ENCODE data around the gene SLC12A7.
"Not testable (repeated sequence)": the region's sequence is repeated elsewhere in the genome, so short reads cannot be mapped to it uniquely, and the experiment has no call there.

SLC12A7 gene

DNA sequence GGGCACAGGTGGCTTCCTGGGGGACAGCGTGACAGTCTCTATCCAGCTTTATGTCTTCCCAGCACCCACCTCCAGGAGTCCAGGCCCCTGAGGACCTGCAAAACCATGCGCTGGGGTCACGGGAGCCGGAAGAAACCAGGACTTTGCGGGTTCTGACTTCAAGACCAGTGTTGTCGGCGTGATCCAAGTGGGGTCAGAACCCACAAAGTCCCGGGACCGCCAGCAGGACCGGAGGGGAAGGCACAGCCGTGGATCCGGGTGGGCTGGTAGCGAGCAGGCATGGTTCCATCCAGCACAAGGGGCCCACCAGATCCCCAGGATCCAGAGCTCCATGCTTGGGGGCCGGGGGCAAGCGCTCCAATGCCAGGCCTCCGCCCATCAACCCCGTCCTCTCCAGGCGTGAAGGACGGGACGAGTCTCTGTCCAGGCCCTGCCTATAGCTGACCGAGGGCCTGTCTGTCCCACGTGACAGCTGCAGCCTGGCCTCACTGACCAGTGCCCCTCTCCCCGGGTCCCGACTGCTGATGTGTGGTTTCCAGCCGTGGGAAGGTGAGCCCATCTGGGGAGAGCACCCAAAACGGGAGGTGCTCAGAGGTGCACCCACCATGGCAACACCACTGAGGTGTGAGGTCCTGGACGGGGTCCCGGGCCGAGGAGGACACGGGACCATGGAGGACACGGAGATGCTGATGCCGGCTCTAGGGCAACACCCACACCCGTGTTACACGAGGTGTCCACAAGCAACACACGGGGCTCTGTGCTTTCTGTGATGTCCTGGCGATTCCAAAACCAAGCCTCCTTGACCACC, 48.9 kb downstream of the SLC12A7 start:
- DNase-seq (ENCODE audit: low read depth): no peak

DNA sequence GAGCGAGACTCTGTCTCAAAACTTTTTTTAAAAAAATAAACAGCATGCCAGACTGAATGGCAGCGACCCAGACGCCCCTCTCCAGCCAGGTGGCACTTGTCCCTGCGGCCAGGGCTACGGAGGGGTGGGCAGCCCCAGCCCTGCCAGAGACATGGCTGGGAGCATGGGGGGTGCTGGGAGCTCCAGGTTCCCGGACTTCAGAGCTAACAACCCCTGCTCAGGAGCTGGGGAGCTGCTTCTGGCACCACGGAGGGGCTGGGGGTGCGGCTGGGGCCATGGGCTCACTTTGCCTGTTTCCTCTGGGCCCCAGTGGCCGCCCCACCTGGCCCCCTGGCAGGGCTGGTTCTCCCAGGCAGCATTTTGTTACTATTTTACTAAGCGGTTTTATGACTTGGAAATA, 49.9 kb downstream of the SLC12A7 start:
- no peak for DNase-seq (ENCODE audit: low read depth)

DNA sequence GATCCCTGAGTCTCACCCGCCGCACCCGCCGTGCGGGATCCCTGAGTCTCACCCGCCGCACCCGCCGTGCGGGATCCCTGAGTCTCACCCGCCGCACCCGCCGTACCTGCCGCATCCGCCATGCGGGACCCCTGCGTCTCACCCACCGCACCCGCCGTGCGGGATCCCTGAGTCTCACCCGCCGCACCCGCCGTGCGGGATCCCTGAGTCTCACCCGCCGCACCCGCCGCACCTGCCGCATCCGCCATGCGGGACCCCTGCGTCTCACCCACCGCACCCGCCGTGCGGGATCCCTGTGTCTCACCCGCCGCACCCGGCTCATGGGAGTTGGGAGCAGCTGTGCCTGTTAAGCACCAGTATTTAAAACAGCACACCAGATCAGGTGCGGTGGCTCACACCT, 50.6 kb downstream of the SLC12A7 start:
- not testable (repeated sequence) for DNase-seq (ENCODE audit: low read depth)

DNA sequence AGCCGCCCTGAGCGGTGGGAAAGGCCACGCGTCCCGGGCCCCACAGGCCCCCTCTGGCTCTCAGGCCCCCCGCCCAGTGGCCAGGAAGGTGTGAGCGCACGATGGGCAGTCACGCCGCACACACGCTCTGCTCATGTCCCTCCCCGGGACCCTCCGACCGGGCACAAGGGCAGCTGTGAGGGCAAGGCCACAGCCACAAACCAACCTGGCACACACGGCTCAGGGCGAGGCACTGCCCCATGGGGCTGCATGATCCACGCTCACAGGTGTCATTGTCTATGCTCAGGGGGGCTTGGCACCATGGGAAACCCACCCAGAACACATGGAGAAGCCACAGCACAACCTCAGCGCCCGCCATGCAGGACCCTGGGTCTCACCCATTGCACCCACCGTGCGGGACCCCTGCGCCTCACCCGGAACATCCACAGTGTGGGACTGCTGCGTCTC, 51.3 kb downstream of the SLC12A7 start:
- DNase-seq (ENCODE audit: low read depth): no peak

DNA sequence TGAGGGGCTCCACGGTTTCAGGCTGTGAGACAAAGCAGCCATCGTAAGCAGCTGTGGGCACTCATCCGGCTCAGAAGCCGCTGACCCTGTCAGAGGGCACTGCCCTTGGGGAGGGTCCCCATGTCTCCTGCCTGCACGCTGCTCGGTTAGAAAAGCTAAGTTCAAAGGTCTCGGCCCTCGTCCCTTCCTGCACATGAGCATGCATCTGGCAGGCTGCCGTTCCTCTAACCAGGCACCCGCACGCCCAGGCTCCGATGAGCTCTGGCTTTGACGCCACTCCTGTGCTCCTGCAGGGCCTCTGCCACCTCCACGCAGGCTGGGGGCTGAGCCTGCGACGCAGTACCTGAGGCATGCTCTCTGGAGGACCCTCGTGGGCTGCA, 52.0 kb downstream of the SLC12A7 start:
- no peak for DNase-seq (ENCODE audit: low read depth)

DNA sequence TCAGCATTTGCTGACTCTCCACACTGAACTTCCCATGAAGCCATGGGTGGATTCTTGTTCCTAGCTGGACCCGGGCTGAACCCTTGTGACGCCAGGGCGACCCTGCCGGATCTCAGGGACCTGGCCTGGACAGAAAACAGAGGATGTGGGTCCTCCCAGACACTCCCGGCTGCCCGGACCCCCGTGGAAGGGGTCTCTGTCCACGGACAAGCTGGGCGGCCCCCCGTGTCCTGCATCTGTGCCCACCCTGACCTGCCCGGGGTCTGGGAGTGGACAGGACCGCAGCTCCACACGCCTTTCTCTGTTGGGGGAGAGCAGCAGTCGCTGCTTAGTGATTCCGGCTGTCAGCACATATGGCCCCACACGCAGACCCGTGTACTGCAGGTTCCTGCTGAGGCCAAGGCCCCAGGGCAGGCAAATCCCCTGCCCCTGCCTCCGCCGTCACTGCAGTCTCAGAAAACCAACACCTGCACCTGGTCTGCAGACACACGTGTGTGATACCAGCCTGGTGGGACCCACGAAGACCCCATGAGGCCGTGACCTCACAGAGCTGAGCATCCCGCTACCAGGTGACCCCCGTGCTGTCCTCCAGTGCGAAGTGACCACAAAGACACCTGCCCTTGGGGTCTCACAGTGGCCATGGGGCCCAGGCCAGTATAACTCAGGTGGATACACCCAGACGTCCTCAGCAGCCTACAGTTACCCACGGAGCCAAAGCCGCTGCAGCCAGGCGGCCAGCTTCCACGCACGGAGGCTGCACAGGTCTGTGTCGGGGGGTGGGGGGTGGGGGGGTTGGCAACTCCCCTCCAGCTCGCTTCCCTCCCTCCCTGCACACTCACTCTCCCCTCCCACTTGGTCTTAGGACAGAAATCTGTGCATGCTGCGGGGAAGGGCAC, 52.6 kb downstream of the SLC12A7 start:
- DNase-seq (ENCODE audit: low read depth): no peak

DNA sequence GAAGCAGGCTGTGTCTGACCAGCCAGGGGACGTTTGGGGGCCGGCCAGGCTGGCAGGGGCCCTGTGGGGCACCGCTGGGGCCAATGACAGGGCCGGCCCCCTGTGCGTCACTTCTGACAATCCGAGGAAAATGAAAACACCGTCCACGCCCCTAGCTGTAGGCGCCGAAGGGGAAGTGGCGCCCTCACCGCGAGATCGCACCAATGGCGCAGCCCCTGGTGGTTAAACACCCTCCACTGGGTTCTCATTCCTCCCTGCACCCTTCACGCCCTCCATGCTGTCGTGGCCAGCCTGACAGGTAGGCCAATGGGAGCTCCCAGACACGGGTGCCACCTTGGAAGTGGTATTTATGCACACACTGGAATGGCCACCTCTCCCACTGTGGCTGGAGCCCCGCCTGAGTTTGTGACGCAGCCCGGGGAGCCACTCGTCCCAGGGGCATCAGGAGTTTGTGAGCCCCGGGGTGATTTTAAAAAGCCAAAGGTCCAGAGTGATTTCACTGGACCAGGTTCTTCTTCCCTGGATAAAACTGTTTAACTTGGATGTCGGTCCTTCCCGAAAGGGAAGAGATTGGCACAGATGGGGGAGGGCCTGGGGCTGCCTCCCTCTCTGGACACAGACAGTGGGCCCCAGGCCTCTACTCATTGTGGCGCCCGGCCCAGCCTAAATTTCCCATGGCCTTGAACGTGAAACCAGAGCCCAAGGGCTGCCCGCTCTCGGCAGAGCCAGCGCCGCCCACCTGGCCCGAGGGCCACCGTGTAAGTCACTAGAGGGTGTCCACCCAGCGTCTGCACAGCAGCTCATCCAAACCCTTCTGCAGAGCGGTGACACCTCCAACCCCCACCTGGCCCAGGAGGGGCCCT, 53.5 kb downstream of the SLC12A7 start:
- DNase-seq (ENCODE audit: low read depth): no peak

DNA sequence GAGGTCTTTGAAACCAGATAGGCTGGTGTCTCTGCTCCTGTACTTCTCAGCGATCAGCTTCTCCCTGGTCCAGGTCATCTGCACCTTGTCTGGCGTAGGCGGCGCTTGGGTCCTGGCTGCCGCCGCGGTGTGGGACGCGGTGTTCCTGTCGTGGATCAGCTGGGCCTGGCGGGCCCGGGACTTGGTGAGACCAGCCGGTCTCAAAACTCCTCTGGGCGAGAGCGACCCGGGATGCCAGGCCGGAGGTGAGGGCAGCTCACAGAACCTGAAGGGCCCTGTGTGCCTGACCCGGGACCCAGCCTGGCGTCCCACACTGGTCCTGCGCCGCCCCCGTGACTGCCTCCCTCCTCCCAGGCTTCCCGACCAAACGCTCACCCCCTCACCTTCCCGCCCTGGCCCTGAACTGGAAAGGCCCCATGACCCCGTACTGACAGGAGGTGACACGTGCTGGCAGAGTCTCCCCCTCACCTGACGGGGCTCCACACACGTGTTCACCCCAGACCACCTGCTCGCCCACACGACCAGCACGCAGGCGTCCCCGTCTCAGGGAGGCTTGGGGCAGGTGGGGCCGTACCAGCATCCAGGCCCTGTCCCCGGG, 54.3 kb downstream of the SLC12A7 start:
- DNase-seq (ENCODE audit: low read depth): no peak

DNA sequence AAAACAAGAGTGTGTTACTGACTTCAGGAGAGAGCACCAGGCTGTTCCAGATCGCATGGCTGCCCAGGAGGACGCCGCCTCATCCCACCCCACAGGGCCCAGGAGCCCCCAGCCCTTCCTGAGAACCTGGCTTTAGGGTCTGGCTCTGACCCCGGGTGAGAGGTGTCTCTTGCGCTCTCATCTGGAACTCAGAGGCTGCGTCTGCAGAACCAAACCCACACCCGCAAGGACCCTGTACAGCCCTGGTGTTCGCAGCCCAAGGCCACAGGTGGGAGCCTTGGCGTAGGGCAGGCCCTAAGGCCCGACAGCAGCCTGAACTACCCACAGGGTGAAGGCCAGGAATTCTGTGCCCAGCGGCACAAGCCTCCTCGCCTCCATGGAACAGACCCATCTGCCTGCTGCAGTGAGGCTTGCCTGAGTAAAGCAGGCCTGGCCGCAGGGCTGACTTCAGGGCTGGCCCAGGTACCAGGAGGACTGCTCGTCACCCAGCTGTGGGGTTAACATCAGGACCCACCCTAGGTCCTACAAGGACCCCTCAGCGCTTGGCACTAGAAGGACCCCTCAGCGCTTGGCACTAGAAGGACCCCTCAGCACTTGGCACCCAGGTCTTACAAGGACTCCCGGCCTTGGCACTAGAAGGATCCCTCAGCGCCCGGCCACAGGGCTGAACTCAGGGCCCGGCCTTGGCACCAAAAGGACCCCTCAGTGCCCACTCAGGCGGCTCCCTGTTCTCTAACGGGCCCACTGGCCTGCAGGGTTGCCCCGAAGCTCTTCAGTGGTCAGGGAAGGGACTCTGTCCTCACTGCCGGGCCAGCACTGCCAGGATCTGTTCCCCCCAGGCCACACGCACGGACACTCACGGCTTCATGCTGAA, 55.0 kb downstream of the SLC12A7 start:
- no peak for DNase-seq (ENCODE audit: low read depth)

DNA sequence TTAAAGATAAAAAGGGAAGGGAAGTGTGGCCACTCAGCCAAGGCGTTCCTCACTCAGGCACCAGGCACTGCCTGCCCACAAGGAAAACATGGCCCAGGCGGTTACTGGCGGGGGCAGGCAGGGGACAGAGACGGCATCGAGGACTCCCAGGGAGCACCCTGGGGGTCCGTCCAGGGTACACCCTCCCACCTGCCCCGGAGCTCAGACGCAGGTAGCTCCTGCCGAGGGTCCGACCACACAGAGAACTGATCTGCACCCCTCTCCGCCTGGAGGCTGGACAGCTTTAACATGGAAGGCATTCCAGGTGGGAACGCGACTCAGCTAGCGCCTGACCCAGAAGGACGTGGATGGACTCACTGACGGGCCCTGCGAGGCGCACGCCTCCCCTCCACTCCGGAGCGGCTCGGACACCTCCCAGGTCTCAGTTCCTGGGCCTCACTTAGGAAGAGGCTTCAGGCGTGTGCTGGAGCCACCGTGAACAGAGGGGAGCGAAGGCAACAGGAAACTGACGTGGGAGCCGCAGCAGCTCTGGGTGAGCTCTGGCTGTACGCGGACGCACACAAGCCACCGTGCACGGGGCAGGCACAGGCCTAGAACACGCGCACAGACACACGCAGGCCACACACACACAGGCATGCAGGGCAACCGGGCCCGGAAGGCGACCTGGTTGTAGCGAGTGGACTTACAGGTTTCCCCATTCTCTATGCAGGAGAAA, 55.8 kb downstream of the SLC12A7 start:
- no peak for DNase-seq (ENCODE audit: low read depth)

DNA sequence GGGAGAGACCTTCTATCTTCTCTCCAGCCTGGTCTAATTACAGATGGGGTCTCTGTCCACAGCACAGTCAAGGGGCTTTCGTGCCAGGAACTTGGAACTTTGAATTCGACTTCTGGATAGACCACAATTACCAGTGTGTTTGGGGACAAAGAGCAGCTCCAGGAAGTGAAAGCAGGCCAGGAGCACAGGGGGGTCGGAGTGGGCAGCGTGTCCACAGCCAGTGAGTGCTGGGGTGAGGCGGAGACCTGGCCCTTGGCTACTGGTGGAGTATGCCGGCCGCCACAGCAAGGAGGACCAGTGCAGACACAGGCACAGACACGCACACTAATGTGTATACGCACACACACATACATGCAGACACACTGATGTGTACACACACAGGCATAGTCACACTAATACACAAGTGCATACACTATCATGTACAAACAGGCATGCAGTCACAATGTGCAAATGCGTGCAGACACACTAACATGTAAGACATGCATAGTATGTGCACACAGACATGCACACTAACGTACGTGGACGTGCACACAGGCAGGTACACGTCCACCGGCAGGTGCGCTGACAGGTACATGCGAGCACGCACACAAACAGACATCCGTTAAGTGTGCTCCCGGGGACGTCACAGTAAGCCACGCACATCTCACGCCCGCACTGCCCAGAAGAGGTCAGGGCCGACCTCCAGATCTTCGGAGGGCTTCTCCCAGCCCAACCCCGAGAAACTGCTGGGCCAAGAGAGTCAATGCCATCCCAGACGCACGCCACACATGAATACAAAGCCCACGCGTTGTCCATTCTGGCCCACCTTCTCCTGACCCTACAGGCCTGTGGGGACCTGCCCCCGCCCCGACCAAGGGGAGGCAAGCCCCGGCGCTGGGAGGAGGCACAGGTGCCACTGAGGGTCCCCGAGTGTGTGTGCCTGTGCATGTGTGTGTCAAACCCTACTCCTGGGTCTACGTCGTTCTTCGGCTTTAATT, 56.8 kb downstream of the SLC12A7 start:
- no peak for DNase-seq (ENCODE audit: low read depth)

DNA sequence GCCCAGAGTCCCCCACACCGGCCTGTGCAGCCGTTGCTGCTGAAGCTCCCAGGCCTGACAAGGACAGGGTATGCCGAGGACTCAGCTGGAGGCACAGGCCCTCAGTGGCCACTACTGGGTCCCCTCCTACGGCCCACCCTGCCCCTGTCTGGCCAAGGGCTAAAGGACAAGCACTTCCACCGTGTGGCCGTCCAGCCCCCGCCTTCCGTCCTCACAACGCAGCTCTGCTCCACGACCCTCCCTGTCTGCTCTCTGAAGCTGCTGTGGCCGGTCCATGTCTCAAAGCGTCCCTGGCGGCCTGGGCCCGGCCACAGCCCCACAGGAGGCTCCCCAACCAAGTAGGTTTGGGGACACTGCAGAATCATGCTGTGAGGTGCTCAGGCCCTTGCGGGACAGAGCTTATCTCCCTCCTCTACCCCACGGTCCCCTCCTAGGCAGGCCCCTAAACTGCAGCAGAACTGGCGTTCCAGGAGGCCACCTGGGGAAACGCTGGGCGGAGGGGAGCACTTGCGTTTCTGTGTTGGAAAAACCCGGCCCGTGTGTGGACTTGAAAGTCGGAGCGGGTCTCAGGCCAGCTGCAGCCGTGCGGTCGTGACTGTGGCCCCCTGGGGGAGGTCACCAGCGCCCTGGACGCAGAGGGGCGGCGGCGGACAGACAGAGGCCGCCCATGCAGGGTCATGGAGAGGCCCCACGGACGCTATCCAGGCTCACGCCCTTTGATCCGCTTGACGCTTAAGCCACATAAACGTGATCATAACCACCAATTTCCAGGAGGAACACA, 57.7 kb downstream of the SLC12A7 start:
- DNase-seq (ENCODE audit: low read depth): no peak

DNA sequence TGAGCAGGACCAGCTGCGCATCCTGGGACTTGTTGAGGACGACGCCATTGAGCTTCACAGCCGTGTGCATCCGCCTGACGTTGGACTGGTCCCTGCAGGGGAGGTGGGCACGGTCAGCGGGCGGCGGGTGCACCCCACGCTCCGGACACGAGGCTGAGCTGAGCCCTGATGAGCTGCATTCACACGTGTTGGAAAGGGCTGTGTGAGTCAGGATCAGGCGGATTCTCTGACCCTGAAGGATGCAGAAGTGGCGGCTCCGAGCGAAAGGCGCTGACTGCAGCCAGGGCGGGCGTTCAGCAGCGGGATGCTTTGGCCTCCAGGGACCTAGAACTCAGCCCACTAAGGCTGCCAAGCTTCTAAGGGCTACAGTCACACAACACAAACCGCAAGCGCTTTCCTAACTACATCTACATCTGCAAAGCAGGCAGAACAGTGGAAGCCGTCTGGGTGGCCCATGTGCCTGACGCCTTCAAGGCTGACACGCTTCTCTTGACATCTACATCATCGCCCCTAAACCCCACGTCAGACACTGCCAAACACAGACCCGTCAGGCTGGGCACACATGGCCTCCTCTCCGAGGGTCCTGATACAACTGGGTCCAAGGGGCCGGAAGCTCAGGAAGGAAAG, 58.4 kb downstream of the SLC12A7 start:
- no peak for DNase-seq (ENCODE audit: low read depth)

DNA sequence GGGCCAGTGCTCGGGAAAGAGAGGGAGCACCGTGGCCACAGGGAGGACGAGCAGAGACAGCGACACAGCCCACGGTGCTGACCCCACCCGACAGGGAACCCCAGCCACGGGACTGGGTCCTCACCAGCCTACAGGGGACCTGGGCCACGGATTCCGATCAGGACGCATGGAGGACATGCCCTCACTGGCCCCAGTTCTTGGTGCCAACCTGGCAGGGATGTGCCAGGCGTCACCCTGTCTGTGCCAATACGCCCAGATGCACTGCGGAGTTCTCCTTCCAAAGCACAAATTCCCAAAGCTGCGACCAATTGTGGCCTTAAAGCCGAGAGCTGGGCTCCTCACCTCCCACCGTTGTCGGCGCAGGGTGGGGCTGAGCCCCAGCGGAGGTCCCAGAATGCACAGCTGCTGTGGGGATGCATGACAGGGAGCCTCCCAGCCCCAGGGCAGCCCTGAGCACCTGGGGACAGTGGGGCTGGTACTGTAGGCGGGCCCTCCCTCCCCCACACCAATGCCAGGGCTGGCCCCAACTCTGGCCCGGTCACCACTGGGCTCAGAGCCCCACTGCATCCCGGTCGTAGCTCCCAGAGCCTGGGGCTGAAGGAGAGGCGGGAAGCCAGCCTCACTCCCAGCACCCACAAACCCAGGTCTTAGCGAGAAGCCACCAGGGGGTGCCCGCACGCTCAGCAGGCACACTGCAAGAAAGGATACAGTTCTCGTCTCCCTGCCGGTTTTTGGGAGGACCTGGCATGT, 59.0 kb downstream of the SLC12A7 start:
- DNase-seq (ENCODE audit: low read depth): no peak

DNA sequence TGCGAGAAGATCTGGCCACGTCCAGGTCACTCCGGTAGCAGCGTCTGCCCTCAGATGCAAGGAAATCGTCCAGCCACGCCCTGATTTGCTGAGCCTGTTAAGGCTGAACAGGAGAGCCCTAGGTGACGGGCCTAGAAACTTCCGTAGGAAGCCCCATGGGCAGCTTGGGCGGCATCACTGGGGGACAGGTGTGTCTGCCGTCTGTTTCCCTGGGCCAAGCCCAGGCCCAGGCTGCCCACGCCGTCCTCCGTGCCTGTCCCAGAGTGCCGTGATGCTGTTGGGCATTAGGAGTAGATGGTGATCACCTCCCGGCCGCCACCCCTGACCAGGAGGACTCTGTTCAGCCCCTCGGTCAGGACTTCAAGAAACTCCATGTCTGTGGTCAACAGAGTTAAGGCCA, 59.8 kb downstream of the SLC12A7 start:
- DNase-seq (ENCODE audit: low read depth): no peak

DNA sequence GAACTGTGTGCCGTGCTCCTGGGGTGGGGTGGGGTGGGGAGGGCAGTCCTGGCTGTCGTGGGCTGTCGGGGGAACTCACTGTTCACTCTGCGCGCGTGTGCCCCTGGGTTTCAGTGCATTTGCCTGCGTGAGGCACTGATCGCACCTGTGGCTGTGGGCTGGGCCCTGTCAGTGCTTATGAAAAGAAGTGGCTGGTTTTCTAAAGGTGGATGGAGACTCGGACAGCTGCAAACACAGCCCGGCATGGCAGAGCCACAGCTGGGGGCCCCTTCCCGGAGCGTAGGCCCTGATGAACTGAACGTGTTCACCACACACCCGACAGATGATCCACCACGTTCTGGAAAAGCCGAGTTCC, 60.5 kb downstream of the SLC12A7 start:
- no peak for DNase-seq (ENCODE audit: low read depth)
